K562 (cell line): ENCODE results near the gene DCST1. TPM values are rescaled to one million over a fixed set of nuclear protein-coding genes. Genes with fewer than 3 reads are reported as not detected.

ENCODE experiments used
- ATAC-seq: fragments of 200-7000 bp; cut with Tn5 transposase; 3 replicates; pipeline ENCODE4 v1.9.1; 2020; ENCODE audit warnings: moderate library complexity
- BruUV-seq: library from RNA; stranded (reverse); fragments of 400-500 nt; replicated peaks from 2 replicates; lab custom pipeline; 2021; lab: Mats Ljungman, UMichigan
- CTCF ChIA-PET: fragments of 300-600 bp; formaldehyde crosslinking; extraction: SDS; loops from one replicate; lab custom pipeline; 2021; ENCODE audit warnings: low intra/inter-chr PET ratio; lab: Yijun Ruan, JAX
- POLR2A ChIA-PET: fragments of 300-600, 350-650 bp; sonication (Branson Sonifier 250); formaldehyde crosslinking; extraction: SDS; loops from one replicate; lab custom pipeline; 2021; ENCODE audit warnings: antibody characterized with exemption, inconsistent platforms; lab: Yijun Ruan, JAX
- DNase-seq, 4 experiments: peaks; one replicate each; pipeline versions ENCODE4 v3.0.0 to v3.0.0-alpha.2; 2011 to 2018; ENCODE audit warnings: low spot score in 3 of 4, mixed read lengths in 3 of 4; ENCODE audit errors: extremely low read depth in 1 of 4
- FAIRE-seq: peaks from 2 replicates; lab custom pipeline; 2011; peaks lifted over from hg19 to GRCh38; lab: Jason Lieb, UNC
- H2AFZ ChIP-seq: 2 replicates; pipeline ENCODE4 v1.6.0; 2011; ENCODE audit warnings: low read depth, low read length, control low read depth, inconsistent platforms
- H3K27ac ChIP-seq: fragments of 200-600 bp; 3 replicates; pipeline ENCODE4 v1.8.0; 2011; ENCODE audit warnings: low read depth, mild to moderate bottlenecking, control low read depth, inconsistent platforms, low read length, moderate library complexity, mixed read lengths; ENCODE audit errors: extremely low read depth
- H3K27me3 ChIP-seq, 2 experiments: fragments of 300-600 bp in 1 of 2; 2 replicates in 1 of 2; 3 replicates in 1 of 2; pipeline versions ENCODE4 v1.6.0 to v1.8.0; 2011; ENCODE audit warnings: inconsistent platforms in 2 of 2, low read length in 2 of 2, mild to moderate bottlenecking in 1 of 2, mixed read lengths in 1 of 2, moderate library complexity in 1 of 2; ENCODE audit not compliant: control insufficient read depth in 2 of 2, insufficient read depth in 2 of 2
- H3K36me3 ChIP-seq: fragments of 300-600 bp; 3 replicates; pipeline ENCODE4 v1.8.0; 2011; ENCODE audit warnings: mild to moderate bottlenecking, low read length, inconsistent platforms; ENCODE audit not compliant: control insufficient read depth, insufficient read depth
- H3K4me1 ChIP-seq, 2 experiments: fragments of 200-600 bp in 1 of 2; replicated peaks in 1 of 2; 2 replicates in 1 of 2; 3 replicates in 1 of 2; pipeline versions ENCODE4 v1.5.1 to v1.8.0; 2011; ENCODE audit warnings: inconsistent platforms in 2 of 2, low read length in 2 of 2, mild to moderate bottlenecking in 1 of 2, mixed read lengths in 1 of 2, moderate library complexity in 1 of 2; ENCODE audit not compliant: control insufficient read depth in 2 of 2, insufficient read depth in 2 of 2
- H3K4me2 ChIP-seq: 2 replicates; pipeline ENCODE4 v1.6.1; 2011; ENCODE audit warnings: low read length, control low read depth, inconsistent platforms, mixed read lengths; ENCODE audit not compliant: insufficient read depth
- H3K4me3 ChIP-seq: fragments of 200-600 bp; sonication (generic), shearing (Covaris generic); 2 replicates; pipeline ENCODE4 v1.5.1; 2016; ENCODE audit warnings: control low read depth, inconsistent platforms
- H3K79me2 ChIP-seq: fragments of 200-600 bp; 3 replicates; pipeline ENCODE4 v1.8.0; 2011; ENCODE audit warnings: low read length, inconsistent platforms; ENCODE audit not compliant: control insufficient read depth, insufficient read depth
- H3K9ac ChIP-seq, 2 experiments: 2 replicates each; pipeline versions ENCODE4 v1.6.0 to v1.6.1; 2011; ENCODE audit warnings: low read depth in 2 of 2, low read length in 2 of 2, control low read depth in 1 of 2, inconsistent platforms in 1 of 2, mild to moderate bottlenecking in 1 of 2, mixed read lengths in 1 of 2; ENCODE audit not compliant: insufficient read depth in 1 of 2
- H3K9me1 ChIP-seq: one replicate; pipeline ENCODE4 v1.6.0; 2011; ENCODE audit warnings: inconsistent platforms, mild to moderate bottlenecking, low read length, moderate library complexity; ENCODE audit not compliant: control insufficient read depth, insufficient read depth
- H3K9me3 ChIP-seq: replicated peaks from 2 replicates; pipeline ENCODE4 v1.5.1; 2011; ENCODE audit warnings: low read depth, low read length, inconsistent platforms; ENCODE audit not compliant: control insufficient read depth, insufficient read depth
- H4K20me1 ChIP-seq: replicated peaks from 2 replicates; pipeline ENCODE4 v1.6.1; 2011; ENCODE audit warnings: low read length, inconsistent platforms, mixed read lengths; ENCODE audit not compliant: control insufficient read depth, insufficient read depth
- BRF2 ChIP-seq: IDR thresholded peaks from 3 replicates; pipeline ENCODE4 v1.6.1; 2011; ENCODE audit warnings: borderline replicate concordance, mild to moderate bottlenecking; ENCODE audit not compliant: insufficient read length, insufficient read depth
- ELF4 ChIP-seq: fragments of 450-650 bp; formaldehyde crosslinking; IDR thresholded peaks from 2 replicates; pipeline ENCODE4 v1.4.0; 2022; ENCODE audit warnings: missing genetic modification characterization
- EZH2 ChIP-seq: IDR thresholded peaks from 2 replicates; pipeline ENCODE4 v1.6.1; 2012; ENCODE audit warnings: low read depth, mild to moderate bottlenecking, inconsistent platforms, low read length, borderline replicate concordance
- FOS ChIP-seq: IDR thresholded peaks from 3 replicates; pipeline ENCODE4 v1.6.1; 2011; ENCODE audit not compliant: insufficient read length; ENCODE audit errors: extremely low read depth
- JUN ChIP-seq, 2 experiments: sonication (generic) in 1 of 2; formaldehyde crosslinking in 1 of 2; IDR thresholded peaks; 2 replicates each; pipeline versions ENCODE4 v1.6.1 to v1.8.0; 2012 to 2022; ENCODE audit warnings: borderline replicate concordance in 2 of 2, mild to moderate bottlenecking in 2 of 2, improper control_type of control experiment in 1 of 2, low read depth in 1 of 2, low read length in 1 of 2, missing genetic modification reagents in 1 of 2
- POLR3A ChIP-seq: IDR thresholded peaks from 2 replicates; pipeline ENCODE4 v1.6.1; 2011; ENCODE audit warnings: borderline replicate concordance, mild to moderate bottlenecking, moderate library complexity; ENCODE audit not compliant: insufficient read length, insufficient read depth; ENCODE audit errors: extremely low read depth
- SMAD2 ChIP-seq: fragments of 150-350 bp; IDR thresholded peaks from 2 replicates; pipeline ENCODE4 v1.6.1; 2014; ENCODE audit warnings: low read depth, mild to moderate bottlenecking, low read length
- SMARCE1 ChIP-seq: fragments of 450-650 bp; IDR thresholded peaks from 2 replicates; pipeline ENCODE4 v1.7.1; 2016; ENCODE audit warnings: mild to moderate bottlenecking
- ZBTB17 ChIP-seq: fragments of 450-650 bp; formaldehyde crosslinking; IDR thresholded peaks from 2 replicates; pipeline ENCODE4 v1.4.0; 2020; ENCODE audit warnings: mild to moderate bottlenecking
- ZNF699 ChIP-seq: fragments of 250-450 bp; sonication (Bioruptor Pico); IDR thresholded peaks from 2 replicates; pipeline ENCODE4 v1.8.0; 2021; ENCODE audit warnings: mild to moderate bottlenecking, moderate library complexity; ENCODE audit not compliant: insufficient replicate concordance
- WGBS: fragments of 100-300 bp; shearing (Covaris generic); methylation state at CpG from one replicate; pipeline ENCODE4 v1.1.6; 2016; ENCODE audit warnings: low coverage, mixed read lengths; ENCODE audit not compliant: insufficient coverage; ENCODE audit errors: missing lambda C conversion rate; 5-methylcytosine and 5-hydroxymethylcytosine counted together
- in situ Hi-C: fragments of 300-500 bp; cut with MboI; formaldehyde crosslinking; loops from 4 replicates; pipeline ENCODE4 v1.15.0; 2018; ENCODE audit warnings: inconsistent platforms, mixed read lengths
- intact Hi-C: fragments of 100-400 bp; cut with micrococcal nuclease; formaldehyde crosslinking; loops from 2 replicates; pipeline ENCODE4 v1.14.2; 2022
- polyA plus RNA-seq, 8 experiments: library from polyadenylated mRNA; depleted of rRNA in 4 of 8; stranded (reverse) in 5 of 8; unstranded in 3 of 8; fragments of >200 nt; fragmentation: Nextera tagmentation in 2 of 8; fragmentation: Illumina TruSeq in 1 of 8; extraction: Ambion mirVana in 2 of 8; extraction: Trizol in 1 of 8; gene quantifications; 2 replicates each; pipeline versions ENCODE4 v1.2.1 to v1.2.3, GENCODE V29; 2011 to 2014; ENCODE audit warnings: inconsistent platforms in 1 of 8, missing spikeins in 1 of 8
- total RNA-seq, 7 experiments: library from RNA; depleted of rRNA in 6 of 7; stranded (reverse); fragments of >200 nt in 6 of 7; fragmentation: Illumina TruSeq in 2 of 7; extraction: Trizol in 2 of 7; gene quantifications; 2 replicates each; pipeline versions ENCODE4 v1.2.1 to v1.2.3, GENCODE V29; 2011 to 2021; ENCODE audit warnings: low replicate concordance in 1 of 7
- TF ChIP-seq, protein P1 (sequence below): sonication (generic); formaldehyde crosslinking; IDR thresholded peaks from 2 replicates; pipeline ENCODE4 v1.9.0; 2022; ENCODE audit warnings: mild to moderate bottlenecking, missing genetic modification reagents
- TF ChIP-seq, protein P2 (sequence below): fragments of 450-650 bp; IDR thresholded peaks from 2 replicates; pipeline ENCODE4 v1.6.1; 2016; ENCODE audit warnings: mild to moderate bottlenecking
- TF ChIP-seq, protein P3 (sequence below): fragments of 450-650 bp; IDR thresholded peaks from 2 replicates; pipeline ENCODE4 v1.6.1; 2017; ENCODE audit warnings: antibody characterized with exemption, mild to moderate bottlenecking

The DCST1 gene
- total and polyA plus RNA-seq, 9 of the 15 experiments (the other 6 are each of a cell fraction or from before 2014, with no cell fraction given): not detected

GRCh38 chr1:155026588-155026987, 7.0 kb upstream of the DCST1 start:
- no peaks in the 10 kb centered on the region for H3K79me2 ChIP-seq
- ChIA-PET POLR2A (interaction anchor here (0.5 kb wide), 1 partner anchor 53 kb away, joined by 4 read pairs; no protein-coding TSS in a partner anchor), CTCF (interaction anchor here (0.5 kb wide), 1 partner anchor 1523 kb away, joined by 6 read pairs; no protein-coding TSS in a partner anchor)
- FAIRE-seq (peak; percentile 51), ATAC-seq (peak; percentile 68), DNase-seq (peak in 2 of 4 experiments; percentile 42 to 43)
- in situ Hi-C loops: no loop called here
- no peaks in the 10 kb centered on the region for H3K36me3 ChIP-seq
- no TSS peak for BruUV-seq
- H3K9ac ChIP-seq: peak overlapping the region in 1 of 2 experiments; percentile 53; a peak in 1 of 4 replicates
- H3K4me2 ChIP-seq: no peak overlapping the region
- H3K4me1 ChIP-seq: peaks cover 13 to 26% of the 10 kb centered on the region in 2 experiments; a peak in 3 of 5 replicates
- H4K20me1 ChIP-seq: no peaks in the 10 kb centered on the region
- intact Hi-C loops: no loop called here
- no peak overlapping the region for H3K27ac ChIP-seq
- no peak overlapping the region for H3K4me3 ChIP-seq
- H3K27me3 ChIP-seq: no peaks in the 10 kb centered on the region
- WGBS: 61% methylated on average over 6 of the region's 6 CpGs
- no peaks in the 10 kb centered on the region for H3K9me1 ChIP-seq
- H3K9me3 ChIP-seq: no peaks in the 10 kb centered on the region
- H2AFZ ChIP-seq: 0 out of 2 replicates have a peak overlapping the region, but pooled peaks have one; percentile 8
- TF ChIP-seq SMARCE1 (0 out of 2 replicates have a peak, but pooled peaks have one; percentile 25), JUN (IDR thresholded peaks at IDR 0.05; ENCODE audit: borderline replicate concordance, low read depth, low read length) (0 out of 2 replicates have a peak, but pooled peaks have one; percentile 16), JUN (CRISPR knock-in tag; IDR thresholded peaks at IDR 0.05; ENCODE audit: borderline replicate concordance) (no peak), BRF2 (no peak), ELF4 (no peak), EZH2 (no peak), ZNF699 (CRISPR knock-in tag) (no peak), POLR3A (no peak), ZBTB17 (CRISPR knock-in tag) (no peak), FOS (no peak), SMAD2 (no peak)
- TF ChIP-seq, protein P1, sequence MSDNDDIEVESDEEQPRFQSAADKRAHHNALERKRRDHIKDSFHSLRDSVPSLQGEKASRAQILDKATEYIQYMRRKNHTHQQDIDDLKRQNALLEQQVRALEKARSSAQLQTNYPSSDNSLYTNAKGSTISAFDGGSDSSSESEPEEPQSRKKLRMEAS (CRISPR knock-in tag): peak; percentile 35; the same call in 1 of the 2 replicates
- TF ChIP-seq, protein P2, sequence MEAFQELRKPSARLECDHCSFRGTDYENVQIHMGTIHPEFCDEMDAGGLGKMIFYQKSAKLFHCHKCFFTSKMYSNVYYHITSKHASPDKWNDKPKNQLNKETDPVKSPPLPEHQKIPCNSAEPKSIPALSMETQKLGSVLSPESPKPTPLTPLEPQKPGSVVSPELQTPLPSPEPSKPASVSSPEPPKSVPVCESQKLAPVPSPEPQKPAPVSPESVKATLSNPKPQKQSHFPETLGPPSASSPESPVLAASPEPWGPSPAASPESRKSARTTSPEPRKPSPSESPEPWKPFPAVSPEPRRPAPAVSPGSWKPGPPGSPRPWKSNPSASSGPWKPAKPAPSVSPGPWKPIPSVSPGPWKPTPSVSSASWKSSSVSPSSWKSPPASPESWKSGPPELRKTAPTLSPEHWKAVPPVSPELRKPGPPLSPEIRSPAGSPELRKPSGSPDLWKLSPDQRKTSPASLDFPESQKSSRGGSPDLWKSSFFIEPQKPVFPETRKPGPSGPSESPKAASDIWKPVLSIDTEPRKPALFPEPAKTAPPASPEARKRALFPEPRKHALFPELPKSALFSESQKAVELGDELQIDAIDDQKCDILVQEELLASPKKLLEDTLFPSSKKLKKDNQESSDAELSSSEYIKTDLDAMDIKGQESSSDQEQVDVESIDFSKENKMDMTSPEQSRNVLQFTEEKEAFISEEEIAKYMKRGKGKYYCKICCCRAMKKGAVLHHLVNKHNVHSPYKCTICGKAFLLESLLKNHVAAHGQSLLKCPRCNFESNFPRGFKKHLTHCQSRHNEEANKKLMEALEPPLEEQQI: no peak
- TF ChIP-seq, protein P3, sequence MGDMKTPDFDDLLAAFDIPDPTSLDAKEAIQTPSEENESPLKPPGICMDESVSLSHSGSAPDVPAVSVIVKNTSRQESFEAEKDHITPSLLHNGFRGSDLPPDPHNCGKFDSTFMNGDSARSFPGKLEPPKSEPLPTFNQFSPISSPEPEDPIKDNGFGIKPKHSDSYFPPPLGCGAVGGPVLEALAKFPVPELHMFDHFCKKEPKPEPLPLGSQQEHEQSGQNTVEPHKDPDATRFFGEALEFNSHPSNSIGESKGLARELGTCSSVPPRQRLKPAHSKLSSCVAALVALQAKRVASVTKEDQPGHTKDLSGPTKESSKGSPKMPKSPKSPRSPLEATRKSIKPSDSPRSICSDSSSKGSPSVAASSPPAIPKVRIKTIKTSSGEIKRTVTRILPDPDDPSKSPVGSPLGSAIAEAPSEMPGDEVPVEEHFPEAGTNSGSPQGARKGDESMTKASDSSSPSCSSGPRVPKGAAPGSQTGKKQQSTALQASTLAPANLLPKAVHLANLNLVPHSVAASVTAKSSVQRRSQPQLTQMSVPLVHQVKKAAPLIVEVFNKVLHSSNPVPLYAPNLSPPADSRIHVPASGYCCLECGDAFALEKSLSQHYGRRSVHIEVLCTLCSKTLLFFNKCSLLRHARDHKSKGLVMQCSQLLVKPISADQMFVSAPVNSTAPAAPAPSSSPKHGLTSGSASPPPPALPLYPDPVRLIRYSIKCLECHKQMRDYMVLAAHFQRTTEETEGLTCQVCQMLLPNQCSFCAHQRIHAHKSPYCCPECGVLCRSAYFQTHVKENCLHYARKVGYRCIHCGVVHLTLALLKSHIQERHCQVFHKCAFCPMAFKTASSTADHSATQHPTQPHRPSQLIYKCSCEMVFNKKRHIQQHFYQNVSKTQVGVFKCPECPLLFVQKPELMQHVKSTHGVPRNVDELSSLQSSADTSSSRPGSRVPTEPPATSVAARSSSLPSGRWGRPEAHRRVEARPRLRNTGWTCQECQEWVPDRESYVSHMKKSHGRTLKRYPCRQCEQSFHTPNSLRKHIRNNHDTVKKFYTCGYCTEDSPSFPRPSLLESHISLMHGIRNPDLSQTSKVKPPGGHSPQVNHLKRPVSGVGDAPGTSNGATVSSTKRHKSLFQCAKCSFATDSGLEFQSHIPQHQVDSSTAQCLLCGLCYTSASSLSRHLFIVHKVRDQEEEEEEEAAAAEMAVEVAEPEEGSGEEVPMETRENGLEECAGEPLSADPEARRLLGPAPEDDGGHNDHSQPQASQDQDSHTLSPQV: no peak
